IPS-11a (cell line): Measurements from ENCODE around the gene LDB2.

ENCODE experiments used
- H3K4me3 ChIP-seq: one replicate; pipeline ENCODE4 v1.5.1; 2013; ENCODE audit warnings: low read depth, low read length, control low read depth

LDB2 gene

DNA sequence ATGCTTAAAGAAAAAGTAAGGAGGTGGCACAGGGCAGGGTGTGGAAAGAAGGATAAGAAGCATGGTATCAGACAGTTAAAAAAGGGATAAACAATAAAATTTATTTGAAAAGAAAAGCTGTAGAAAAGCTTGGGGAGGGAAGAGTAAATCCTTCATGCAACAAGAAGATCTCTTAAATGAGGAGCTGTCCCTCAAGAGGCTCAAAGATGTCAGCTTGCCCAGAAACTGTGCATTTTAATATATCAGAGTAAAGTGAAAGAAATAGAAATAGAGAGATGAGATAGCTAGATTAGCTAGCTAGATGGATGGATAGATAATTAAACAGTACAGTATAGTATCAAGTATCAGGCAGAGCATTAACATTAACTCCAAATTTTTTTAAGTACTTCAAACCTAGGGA lies 170.3 kb downstream of the LDB2 start:
- H3K4me3 ChIP-seq: no peak overlapping the region

DNA sequence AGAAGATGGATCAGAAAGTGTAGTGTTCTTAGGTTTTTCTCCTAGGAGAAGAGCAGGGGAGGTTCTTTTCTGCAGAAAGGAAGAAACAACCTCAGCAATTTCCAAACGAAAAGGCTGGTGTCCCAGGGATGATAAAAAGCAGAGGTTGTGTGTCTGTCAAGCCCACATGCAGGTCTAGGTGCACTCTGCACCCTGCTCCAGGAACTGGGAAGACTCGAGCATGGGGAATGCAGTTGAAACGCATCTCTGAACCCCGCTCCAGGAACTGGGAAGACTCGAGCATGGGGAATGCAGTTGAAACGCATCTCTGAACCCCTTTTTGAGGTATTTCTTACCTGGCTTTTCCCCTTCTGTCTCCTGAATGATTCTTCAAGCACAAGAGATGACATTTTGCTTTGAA lies 171.2 kb downstream of the LDB2 start:
- H3K4me3 ChIP-seq: no peak overlapping the region

DNA sequence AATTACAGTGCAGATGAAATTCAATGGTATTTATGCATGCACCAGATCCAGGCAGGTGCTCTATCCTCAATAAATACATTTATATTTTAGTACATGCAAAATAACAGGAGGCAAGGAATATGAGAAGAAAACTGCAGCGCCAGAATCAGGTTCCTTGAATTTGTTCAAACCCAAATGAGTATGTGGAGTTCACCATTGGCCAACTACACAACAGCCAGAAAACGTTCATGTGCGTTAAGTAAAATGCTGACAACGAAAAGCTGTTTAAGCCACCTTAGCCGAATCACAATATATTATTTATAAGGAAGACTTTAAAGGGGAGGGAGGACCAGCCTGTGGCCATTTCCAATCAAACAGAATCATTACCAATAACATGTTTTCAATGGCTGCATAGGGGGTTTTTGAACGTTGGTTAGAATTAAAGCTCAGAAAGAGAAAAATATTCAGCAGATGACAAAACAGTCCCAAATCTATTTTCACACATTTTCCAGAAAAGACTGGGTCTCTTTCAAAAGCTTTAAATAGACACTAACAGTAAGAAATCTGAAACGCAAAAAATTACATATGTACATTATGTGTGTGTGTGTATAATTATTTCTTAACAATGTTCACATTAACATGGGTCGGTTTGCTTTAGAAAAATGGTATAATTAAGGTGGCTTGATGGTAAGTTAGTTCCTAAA lies 171.9 kb downstream of the LDB2 start:
- H3K4me3 ChIP-seq: no peak overlapping the region

DNA sequence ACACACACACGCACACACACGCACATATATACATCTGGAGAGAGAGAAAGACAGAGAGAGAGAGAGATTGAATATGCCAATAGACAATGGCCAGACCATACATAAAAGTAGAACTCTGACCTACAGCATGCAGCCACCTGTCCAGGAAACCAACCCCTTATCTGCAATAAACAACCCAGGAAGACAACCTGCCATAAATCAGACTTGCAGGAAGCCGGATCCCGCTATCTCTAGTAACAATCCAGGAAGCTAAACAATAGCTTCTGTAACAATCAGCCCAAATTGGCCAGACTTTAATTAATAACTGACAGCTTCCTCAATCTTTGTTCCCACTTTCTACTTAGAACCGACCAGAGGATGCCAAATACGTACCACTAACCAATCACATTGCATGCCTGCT lies 173.2 kb downstream of the LDB2 start:
- H3K4me3 ChIP-seq: no peak overlapping the region

DNA sequence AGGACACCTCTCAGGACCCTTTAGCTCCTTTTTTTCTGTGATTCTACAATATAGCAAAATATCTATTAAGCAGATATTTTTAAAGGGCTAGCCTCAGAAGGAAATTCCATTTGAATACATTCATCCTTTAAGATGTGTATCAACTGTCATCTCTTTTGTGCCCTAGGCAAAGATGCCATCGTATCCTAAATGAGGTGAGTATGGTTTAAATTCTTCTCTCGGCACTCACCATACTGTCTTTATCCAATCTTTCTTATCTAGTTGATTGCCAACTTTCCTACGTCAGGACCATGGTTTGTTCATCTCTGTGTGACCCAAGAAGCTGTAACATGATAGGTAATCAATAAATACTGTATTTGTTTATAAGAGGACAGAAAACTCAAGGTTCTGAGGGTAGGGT lies 176.0 kb downstream of the LDB2 start:
- H3K4me3 ChIP-seq: no peak overlapping the region

DNA sequence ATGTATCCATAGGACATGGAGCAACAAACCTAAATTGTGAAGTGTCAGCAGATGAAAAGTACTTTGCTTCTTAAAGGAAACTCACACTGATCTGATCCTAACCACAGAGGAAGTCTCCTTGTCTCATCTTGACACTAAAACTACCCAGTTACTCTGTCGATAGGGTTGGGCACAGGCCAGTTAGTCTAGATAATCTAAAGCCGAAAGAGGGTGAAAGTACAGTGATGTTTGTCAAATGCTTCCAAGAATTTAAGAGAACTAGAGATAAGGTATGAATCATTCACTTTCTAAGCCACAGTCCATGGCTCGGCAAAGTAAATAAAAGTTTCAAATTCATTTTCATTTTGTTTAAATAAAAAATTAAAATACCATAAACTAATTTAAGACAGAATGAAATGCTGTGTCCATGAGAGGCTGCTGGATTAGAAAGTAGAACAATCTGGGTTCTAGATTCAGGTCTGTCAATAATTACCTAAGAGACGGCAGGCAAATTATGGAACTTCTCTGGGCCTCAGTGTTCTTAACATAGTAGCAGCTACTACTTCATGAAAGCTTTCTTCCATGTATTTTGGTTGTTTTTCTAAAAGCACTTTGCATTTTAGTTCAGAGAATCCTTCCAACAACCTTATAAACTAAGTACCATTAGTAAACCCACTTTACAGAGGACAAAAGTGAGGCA lies 176.7 kb downstream of the LDB2 start:
- no peak overlapping the region for H3K4me3 ChIP-seq

DNA sequence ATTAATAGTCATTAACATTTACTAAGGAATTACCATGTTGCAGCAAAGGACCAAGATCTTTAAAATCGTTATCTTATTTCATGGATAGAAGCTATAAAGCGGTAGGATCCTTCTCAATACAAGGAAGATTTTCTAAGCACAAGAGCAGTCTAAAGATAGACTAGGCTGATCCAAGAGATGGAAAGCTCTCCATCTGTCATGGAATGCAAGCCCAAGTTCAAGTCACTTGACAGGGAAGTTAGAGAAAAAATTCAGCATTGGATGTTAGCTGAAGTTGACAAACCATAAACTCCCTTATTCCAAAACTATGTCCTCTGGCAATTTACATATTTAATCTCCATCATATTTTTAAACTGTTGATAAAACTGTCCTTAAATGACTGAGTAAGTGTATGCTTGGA lies 177.7 kb downstream of the LDB2 start:
- no peak overlapping the region for H3K4me3 ChIP-seq

DNA sequence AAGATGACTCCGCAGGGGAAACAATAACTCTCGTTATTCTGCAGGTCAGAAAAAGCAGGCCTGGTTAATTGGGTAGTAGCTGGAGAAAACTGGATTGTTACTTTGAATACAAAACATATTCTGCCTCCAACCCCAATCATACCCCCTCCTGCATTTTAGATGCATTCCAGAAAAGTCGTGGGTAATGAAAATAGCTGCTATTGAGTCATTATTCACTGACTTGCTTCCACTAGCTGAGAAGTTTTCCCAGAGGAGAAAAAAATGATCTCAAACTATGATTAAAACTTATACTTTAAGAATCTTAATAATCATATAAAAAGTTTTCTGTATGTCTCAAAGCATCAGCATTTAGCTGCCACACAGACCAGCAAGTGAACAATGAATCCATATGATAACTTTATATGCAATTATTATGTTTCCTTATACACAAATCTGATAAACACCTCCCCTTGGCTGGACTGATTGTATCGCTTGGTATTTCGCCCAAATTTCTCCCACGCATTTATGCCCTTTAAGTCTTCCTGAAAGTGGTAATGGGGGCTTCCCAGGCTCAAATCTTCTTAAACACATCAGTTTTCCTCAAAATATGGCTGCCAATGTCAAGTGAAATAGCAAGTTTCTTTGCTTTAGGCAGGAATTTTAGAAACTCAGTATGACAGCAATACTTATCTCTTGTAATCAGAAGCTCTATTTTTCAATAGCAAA lies 181.0 kb downstream of the LDB2 start:
- H3K4me3 ChIP-seq: no peak overlapping the region

DNA sequence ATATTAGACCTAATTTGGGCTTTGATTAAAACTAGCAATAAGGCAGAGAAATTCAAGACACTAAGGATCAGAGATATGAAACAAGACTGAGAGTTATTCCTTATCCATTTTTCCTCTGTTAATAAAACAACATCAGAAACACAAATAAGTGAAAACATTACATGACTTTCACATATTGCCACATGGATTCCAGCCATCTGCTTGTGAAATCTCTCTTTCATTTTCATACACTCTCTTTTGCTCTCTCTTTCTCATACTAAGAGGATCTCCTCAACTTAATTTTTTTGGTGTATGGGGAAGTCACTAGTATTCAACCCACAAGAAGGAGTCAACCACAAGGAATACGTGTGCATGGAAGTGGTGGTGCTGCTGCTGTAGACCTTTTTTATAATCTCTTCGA lies 183.0 kb downstream of the LDB2 start:
- no peak overlapping the region for H3K4me3 ChIP-seq

DNA sequence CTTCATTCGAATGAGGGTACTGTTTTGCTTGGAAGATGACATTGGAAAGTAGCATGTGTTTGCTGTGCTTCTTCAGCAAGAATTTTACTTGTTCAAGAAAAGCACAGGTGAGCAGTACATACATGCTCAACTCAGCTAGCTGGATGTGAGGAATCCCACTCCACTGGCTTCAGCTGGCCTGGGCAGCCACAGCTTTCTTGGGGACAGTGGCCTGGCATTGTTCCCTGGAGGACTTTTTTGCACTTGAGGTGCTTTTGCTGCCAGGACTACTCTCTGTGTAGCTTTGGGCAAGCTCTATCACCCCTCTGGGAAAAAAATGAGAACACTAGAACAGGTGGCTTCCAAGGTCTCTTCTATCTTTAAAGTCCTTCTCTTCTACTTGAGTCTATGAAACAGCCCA lies 184.3 kb downstream of the LDB2 start:
- H3K4me3 ChIP-seq: no peak overlapping the region

DNA sequence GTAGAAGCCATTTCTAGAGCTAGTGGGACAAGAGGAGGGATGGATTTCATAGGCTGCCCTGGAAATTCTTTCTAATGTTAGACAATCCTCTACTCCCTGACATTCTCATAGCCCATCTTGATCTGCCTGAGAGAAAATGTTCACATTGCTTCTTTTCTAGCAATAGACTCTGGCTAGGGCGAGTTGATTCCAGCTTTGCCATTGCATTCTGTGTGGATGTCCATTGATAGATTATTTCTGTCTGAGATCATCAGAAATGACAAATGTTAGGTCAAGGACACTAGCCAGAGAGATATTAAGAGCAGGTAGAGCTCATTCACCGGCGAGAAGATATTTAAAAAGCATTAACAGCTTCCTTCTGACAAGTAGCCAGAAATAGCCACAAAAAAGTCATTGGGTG lies 184.7 kb downstream of the LDB2 start:
- no peak overlapping the region for H3K4me3 ChIP-seq

DNA sequence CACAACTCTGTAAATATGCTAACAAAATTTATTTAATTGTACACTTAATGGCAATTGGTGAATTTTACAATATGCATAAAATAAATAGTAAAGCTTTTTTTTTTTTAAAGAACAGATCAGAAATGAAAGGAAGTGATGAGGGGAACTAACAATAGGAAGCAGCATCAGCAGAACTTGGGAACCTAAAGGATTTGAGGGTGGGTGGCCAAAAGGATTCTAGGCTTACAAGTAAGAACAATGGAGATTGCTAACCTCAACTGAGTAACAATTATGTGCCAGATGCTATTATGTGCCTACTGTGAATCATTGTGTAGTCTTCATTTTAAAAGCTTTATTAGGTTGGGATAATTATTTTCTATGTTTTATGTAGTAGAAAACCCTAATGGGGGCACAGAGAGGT lies 185.2 kb downstream of the LDB2 start:
- no peak overlapping the region for H3K4me3 ChIP-seq

DNA sequence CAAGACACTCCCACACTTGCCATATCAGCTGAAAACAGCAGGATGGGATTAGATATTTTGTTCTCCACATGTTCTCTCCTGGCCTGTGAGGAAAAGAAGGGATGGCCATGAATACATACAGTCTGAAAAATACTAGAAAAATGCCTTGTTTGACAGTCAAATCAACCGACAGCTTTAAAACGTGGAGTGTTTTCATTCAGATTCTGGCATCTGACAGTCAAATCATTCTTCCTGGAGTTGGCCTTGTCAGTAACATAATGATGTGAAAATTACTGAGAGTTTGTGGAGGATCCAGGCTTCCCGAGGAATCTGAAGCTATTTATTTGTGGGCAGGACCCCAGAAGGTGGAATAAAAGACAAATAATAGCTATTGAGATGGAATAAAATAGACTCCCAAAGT lies 188.2 kb downstream of the LDB2 start:
- no peak overlapping the region for H3K4me3 ChIP-seq

DNA sequence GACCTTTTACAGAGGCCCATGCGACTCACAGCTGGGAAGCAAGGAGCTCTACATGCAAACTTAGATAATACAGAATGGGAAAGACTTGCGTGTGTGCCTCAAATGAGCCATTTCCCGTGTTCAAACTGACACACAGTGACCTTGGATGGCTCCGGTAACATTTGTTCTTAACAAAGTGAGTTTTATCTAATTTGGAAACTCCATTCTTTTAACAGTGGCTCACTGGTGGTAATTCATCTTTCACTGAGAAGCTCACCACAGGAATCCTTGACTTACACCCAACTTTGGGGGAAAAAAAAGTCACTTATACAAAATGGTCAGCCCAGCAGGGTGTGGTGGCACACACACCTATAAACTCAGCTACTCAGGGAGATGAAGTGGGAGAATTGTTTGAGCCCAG lies 190.6 kb downstream of the LDB2 start:
- no peak overlapping the region for H3K4me3 ChIP-seq

DNA sequence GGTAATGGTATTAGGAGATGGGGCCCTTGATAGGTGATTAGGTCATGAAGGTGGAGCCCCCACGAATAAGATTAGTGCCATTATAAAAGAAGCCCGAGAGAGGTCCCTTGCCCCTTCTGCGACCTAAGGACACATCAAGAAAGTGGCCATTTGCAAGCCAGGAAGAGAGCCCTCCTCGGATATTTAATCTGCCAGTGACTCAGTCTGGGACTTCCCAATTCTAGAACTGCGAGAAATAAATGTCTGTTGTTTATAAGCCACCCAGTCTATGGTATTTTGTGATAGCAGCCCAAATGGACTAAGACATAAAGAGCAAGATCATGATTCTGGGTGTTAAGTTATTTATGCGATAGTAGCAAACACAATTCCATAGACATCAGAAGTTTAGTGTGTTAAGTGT lies 192.2 kb downstream of the LDB2 start:
- no peak overlapping the region for H3K4me3 ChIP-seq

DNA sequence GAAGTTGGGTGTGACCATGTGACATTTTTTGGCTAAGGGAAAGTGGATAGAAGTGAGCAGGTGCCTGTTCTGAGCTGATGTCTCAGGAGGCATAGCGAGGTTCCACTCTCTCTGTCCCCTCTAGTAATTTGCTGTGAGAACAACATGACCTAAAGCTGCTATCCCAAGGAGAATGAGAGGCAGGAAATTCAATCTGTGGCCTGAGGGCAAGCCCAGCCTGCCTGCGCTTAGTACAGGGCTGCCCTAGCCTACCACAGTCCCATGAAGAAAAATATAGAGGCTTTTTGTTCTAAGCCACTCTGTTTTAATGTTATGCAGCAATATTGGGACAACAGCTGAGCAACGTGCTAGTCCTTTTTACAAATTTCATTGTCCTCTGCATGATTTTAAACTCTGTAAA lies 193.1 kb downstream of the LDB2 start:
- no peak overlapping the region for H3K4me3 ChIP-seq

DNA sequence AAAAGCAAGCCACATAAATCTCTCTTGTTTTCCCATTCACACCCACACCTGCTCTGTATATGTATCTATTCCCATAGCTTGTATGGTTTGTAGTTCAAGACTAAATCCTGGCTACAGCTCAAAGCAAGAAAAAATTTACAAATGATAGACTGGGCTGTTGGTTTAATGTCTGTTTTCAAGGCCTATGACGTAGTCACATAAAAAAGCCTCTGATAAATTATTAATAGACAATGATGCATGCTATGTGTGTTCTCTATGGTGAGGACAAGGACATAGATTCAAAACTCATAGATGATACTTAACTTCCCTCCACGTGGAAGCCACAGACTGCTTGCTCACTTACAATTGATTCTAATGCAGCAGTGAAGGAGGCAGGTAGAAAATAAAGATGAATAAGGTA lies 194.0 kb downstream of the LDB2 start:
- H3K4me3 ChIP-seq: no peak overlapping the region

DNA sequence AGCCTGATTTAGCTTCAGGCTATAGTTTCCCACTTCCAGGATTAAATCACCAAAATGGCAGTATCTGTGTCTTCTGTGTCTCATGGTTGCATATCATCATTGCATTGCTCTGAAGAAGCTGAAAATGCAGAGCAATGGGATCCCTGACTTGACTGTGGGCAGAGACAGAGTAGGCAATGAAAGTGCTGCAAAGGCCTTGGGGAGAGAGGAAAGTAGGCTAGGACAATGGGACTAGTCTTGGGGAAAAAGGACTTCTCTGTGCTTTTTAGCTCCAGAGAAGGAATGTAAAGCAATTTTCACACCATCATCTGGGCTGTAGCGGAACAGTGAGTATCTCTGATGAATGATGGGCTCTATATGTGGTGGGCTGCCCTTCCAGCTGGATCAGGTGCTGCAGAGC lies 202.5 kb downstream of the LDB2 start:
- H3K4me3 ChIP-seq: no peak overlapping the region

DNA sequence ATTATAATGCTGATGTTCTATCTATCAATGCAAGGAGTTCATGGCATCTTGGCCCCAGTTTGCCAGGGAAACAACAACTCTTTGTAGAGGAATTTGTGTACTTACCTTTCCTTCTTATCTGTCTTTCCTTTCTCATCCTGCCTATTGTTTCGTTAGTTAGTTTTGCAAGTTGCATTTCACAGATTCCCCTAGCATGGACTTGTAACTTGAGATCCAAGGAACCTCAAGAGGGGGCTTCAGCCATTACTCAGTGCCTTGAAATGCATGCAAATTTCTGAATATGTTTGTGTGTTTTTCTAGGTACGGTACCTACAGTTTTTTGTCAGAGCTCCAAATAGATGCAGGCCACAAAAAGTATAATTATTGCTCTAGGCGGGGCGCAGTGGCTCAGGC lies 203.6 kb downstream of the LDB2 start:
- H3K4me3 ChIP-seq: no peak overlapping the region

DNA sequence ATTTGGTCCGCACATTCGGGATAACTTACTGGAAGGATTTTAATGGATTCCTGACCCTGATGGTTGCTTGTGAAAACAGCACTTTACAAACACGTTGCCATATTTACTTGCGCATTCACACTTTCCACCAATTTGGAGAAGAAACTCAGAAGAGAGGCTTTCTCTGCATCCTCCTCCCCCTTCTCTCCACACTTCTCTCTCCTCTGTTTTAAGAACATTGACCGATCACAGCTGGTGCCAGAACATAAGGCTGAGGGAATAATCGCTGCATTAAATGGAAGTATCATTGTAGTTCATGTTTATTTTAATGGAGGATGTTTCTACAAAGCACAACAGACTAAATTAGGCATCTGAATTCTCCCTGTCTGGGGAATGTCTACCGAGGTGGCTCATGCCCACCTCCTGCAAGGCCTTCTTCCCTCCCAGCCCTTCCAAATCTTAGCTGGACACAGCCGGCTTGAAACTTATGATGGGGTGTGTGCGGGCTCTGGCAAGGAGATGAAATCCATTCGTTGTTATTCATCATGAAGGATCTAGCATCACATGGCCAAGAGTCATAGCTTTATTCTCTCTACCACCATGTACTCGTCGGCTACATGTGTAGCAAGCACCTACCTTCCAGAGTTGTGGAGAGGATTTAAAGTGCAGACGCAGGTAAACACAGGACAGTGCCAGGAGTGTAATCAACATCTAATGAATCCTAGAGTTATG lies 204.1 kb downstream of the LDB2 start:
- no peak overlapping the region for H3K4me3 ChIP-seq

DNA sequence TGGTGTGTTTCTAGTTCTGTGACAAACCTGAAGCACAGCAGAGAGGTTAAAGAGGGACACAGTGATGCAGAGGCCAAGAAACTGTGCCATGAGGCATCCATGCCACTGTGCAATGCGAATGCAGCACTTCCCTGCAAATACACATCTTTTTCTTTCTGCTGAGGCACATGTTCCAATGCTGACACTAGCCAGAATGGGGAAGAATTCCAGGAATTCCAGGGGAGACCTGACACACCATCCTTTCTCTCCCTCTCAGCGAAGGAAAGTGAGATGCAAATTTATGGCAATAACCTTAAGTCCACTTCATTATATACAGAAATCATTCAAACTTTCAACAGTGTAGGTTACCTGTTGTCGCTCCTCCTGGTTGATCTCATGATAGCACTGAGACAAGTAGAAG lies 204.8 kb downstream of the LDB2 start:
- H3K4me3 ChIP-seq: no peak overlapping the region
